ENCODE data around the gene SCP2.

Gene SCP2

DNA sequence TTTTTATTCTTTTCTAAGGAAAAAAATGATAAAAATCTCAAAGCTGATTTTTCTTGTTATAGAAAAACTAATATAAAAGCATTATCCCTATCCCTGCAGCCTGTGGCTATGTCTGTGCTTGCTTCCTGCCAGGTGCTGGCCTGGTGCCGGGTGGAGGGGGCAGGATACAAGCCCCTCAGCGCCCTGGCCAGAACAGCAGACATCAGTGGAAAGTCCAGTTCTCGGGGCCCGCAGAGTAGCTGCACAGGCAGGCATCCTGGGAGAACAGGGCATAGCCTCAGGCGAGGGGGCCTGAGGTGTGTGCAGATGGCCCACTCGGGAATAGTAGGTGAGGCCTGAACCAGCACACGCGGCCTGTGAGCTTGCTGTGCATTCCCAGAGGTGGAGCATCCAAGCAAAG is 158.3 kb downstream of the SCP2 start:
- DNase-seq = no peak

DNA sequence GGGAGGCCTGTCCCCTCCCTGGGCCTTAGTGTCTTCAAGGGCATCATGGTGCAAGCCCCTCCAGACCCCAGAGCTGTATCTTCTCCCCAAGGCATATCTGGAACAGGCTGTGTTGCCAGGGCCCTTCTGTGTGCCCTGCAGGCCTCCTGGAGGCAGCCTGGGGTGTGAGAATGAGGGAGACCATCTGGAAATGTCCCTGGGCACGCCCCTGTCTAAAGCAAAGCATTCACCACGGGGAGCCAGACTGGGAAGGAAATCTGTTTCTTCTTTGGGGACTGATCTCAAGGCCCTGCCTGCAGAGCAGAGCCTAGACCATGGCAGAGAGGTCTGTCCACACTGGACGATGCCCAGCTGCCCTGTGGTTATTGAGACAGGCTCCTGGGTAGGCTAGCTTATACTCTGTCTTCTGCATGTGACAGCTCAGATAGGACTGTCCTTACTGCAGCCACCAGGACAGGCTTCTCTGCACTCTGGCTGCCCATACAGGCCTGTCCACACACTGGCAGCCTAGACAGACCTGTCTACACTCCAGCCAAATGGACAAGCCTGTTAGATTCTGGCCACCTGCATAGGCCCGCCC is 159.5 kb downstream of the SCP2 start:
- no peak for DNase-seq

DNA sequence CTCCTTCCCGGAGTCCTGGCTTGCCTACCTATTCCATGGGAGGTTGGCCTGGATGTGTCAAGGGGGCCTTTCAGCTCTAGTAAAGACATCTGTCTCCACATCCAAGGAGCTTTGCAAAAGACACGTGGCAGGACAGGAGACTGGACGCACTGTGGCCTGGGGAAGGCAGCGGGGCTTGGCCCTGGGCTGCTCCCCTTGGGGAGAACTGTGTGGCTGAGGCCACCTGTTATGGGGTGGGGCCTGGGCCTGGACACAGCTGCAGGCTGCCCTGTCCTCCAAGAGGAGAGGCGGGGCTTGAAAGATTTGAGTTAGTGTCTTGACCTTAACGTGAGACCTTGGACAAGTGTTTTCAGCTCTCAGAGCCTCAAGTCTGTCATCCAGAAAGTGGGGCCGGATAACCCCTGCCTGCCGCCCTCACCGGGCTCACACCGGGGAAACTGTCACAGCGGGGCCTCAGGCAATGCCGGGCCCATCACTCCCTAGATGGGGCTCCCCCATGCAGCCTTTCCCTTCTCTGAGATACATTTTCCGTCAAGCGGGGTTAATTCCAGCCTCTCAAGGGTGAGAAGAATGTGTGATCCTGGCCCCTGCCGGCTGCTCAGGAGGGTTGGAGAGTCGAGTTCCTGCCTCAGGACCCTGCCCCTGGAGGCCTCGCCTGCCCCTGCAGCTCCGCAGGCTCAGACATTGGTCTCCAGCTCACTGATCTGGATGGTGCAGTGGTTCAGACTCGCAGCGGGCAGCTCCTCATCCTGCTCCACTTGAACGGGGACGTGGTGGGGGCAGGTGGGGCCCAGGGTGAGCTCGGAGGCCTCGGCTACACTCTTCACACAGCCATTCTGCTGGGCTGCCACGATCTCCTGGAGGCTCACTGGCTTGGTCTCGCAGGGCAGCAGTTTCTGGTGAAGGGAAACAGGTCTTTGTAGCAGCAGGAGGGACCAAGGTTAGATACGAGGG is 160.5 kb downstream of the SCP2 start:
- DNase-seq = no peak

DNA sequence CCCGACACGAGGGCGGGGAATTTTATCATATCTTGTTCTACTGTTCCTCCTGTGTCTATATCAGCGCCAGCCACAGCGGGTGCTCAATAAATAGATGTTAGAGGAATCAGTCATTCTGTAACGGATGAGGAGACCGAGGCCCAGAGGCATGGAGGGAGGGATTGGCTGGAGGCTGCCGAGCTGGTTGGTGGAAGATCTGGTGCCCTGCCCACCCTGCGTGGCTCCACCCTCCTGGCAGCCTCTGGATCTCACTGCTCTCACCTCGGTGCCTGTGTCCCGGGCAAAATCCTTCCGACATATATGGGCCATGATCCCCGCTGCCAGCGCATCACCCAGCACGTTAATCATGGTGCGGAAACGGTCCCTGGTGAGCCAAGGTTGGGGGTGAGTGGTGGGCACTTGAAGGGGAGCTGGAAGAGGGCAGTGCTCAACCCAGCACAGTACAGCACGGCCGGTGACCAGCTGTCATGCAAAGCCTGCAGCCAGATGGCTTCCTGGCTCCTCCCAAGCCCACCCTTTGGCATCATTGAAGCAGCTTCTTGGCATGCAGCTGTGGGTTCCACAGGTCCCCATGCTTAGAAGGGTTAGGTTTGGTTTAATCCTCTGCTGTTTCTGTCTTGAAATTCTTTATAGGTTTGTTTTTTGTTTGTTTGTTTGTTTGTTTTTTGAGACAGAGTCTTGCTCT is 161.7 kb downstream of the SCP2 start:
- no peak for DNase-seq

DNA sequence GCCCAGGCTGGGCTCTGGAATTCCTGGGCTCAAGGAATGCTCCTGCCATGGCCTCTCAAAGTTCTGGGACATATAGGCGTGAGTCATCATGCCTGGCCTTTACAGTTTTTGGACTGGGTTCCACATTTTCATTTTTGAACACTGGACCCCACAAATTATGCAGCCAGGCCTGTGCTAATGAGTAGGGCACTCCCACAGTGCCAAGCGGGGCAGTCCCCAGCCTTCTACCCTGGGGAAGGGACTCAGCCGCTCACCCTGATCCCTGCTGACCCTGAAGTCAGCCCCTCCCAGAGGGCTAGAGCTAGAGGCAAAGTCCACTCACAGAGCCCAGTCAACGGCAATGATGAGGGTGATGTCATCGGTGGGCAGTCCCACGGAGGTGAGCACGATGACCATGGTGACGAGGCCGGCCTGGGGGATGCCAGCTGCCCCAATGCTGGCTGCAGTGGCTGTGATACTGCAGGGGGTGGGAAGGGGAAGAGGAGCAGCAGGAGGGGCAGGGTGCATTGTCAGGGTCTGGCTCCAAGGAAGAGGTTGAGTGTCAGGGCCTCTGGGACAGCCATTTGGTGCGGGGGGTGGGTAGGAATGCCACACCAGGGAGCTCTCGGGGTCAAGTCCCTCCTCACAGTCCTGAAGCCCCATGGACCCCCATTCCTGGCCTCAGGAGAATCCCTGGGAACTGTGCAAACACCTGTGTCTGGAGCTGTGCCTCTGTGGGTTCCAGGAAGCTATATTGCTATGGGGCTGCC is 162.6 kb downstream of the SCP2 start:
- no peak for DNase-seq

DNA sequence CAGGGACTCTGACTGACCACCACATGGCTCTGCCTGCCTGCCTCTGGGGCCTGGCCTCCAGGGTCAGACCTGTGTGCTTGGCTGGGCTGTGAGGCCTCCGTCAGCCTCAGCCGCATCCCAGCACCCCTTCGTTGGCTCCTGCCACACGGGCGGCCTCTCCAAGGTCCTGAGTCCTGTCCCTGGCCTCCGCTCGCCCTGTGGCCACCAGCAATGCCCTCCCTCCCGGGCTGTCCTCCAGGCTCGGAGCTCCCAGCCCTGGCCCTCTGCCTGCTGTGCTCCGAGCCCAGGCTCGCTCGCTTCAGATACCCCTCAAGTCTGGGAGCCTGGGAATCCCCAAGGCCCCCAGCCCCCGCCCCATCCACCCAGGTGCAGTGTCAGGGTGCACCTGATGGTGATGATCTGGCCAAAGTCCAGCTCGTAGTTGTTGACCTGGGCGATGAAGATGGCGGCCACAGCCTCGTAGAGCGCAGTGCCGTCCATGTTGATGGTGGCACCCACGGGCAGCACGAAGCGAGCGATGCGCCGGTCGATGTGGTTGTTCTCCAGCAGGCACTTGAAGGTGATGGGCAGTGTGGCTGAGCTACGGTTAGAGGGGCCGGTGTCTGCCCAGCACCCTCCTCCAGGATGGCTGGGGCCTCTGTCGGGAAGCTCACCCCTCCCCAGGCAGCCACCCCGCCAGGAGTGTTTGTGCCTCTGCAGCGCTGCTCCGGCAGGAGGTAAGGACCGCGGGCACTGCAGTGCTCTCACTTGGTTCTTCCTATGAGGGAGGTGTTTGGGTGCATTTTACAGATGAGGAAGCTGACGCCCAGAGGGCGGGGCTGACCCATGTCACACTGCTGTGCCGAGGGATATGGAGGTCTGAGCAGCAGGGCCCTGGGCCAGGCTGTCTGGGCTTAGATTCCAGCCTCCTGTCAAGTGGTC is 163.4 kb downstream of the SCP2 start:
- no peak for DNase-seq

DNA sequence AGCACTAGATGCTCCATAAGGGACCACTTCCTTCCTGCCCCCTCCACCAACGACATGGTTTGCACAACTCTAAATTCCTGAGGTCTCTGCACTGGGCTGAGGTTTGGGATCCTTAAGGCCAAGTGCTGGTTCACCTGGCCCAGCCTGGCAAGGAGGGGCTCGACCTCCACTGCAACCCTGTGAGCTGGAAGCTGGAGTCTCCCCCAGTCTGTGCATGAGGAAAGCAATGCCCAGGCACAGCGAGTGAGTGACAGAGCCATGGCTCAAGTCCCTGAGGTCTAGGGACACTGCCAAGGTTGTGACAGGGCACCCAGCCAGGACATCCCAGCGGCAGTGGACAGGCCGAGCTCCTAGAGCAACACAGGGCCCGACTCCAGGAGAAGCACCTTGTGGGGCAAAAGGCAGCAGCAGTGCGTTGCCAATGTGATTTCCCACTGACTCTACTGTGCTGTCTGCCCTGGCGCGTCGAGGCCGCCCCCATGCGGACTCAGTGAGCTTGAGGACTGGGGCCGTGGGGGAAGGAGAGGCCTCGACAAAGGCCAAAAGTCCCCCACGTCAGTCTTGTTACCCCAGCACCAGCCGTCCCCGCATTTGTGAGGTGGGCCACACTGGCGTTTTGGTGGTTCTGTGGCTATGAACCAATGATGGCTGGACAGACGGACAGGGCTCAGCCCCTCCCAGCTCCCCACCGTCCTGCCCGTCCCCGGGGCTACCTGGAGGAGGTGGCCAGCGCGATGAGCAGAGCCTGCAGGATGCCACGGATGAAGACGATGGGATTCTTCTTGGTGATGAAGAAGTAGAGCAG is 165.0 kb downstream of the SCP2 start:
- no peak for DNase-seq

DNA sequence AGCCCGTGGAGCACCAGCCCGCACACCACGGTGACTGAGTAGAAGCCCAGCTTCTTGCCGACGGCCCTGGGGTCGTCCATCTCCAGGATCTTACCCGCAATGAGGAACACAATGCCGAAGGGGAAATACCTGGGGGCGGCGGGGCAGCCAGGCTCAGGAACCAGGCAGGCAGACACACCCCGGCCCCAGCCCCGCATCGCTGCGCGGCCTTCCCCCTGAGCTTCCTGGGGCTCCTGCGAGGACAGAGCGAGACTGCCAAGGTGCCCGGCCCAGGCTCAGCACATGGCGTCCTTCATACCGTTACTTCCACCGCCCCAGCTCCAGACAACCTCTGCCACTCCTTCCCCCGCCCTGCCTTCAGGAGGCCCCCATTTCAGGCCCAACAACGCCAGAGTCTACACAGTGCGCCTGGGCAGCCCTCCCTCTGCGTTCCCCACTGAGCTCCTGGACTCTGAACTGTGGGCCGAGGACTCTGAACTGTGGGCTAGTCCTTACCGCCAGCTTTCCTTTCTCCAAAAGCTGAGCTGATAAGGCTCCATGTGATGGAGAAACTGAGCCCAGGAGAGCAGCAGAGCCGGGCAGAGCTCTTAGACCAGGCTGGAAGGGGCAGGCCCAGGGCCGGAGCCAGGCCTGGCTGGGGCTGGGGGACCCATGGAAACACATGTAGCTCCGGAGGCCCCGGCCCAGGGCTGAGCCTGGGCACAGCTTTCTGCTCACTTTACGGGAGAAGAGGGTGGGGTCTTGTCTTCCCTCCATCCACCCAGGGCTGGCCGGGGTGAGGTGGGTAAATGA is 165.8 kb downstream of the SCP2 start:
- DNase-seq = no peak

DNA sequence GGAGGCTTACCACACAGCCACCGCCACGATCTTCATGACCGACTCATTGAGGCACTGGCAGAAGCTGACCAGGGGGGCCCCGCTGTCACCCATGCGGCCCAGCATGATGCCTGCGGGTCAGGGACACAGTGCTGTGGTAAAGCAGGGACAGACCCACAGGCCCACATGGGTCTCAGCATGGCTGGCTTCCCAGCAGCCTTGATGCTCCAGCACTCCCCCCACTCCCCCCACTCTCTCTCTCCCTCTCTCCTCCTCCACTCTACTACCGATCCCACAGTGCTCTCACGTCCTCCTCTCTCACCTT is 166.3 kb downstream of the SCP2 start:
- DNase-seq = no peak

DNA sequence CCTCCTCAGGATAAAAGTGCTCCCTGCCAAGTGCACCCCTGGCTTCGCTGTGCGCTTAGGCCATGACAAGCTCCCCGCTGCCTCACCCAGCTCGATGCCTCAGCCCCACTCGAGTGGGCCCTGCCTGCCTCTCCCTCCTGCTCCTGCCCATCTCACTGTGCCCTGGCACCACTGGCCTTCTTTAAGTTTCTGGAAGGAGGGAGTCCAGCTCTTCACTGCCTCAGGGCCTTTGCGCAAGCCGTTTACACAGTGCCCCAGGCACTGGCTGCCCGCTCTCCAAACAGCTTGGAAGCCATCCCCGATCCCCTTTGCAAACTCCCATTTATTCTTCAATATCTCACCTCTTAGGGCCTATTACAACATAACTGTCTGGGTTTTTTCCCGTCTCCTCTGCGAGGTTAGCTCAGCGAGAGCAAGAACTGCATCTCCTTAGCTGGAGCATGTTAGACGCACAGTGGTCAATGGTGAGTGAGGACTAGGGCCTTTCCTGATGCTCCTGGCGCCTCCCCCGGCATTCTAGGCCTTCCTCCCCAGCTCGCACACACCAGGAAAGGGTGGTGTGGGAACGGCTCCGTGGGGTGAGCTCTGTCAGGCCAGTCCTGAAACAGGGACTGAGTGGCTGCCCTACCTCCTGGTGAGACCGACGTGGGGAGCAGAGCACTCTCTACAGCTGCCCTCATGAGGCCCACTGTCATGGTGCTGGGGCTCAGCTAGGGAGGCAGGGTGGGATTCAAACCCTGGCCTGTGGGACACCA is 166.9 kb downstream of the SCP2 start:
- DNase-seq = no peak

DNA sequence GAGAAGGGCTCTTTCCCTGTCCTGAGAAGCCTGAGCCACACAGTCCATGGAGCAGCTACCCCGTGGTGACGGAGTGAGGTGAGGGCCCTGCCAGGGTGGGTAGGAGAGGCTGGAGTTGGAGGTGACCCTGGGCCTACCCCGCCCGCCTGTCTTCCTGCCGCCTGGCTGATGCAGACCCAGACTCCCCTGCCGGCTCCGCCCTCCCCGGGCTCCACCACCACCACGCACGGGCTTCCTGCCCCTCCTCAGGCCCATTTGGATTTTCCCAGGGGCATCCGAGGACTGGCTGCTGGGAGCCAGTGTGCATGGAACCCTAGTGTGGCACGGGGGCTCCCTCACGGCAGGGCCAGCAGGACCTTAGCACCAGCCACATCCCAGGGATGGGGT is 167.4 kb downstream of the SCP2 start:
- DNase-seq = no peak
